NCI-H1105 (cell line): Measurements from ENCODE around the gene KCTD14.
"Not testable (repeated sequence)": the region's sequence is repeated elsewhere in the genome, so short reads cannot be mapped to it uniquely, and the experiment has no call there.

Experiments used
- DNase-seq: peaks from one replicate; lab custom pipeline; 2025; lab: John Stamatoyannopoulos, UW

The KCTD14 gene, protein sequence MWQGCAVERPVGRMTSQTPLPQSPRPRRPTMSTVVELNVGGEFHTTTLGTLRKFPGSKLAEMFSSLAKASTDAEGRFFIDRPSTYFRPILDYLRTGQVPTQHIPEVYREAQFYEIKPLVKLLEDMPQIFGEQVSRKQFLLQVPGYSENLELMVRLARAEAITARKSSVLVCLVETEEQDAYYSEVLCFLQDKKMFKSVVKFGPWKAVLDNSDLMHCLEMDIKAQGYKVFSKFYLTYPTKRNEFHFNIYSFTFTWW

GRCh38 chr11:78022397-78023396 lies at the start of gene KCTD14:
KCTD14 (minus strand) TSS chr11:78023276; CDS start chr11:78023249, 27 bp downstream.
- peak; percentile 34 for DNase-seq

DNA sequence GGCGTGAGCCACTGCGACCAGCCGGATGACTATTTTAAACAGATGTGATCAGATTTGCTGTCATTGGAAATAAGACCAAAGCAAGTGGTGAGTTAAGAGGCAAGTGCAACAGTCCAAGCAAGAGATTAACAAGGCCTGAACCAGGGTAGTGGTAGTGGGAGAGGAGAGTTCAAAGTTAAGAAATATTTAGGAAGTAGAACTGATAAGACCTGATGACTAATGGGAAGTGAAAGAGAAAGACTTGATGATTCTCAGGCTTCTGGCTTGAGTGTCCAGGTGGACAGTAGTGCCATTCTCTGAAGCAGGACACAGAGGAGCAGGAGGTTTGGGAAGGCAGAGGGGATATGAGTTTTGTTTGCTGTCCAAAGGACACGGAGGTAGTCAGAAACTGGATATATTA lies 49.4 kb upstream of the KCTD14 start:
- DNase-seq, result no peak

DNA sequence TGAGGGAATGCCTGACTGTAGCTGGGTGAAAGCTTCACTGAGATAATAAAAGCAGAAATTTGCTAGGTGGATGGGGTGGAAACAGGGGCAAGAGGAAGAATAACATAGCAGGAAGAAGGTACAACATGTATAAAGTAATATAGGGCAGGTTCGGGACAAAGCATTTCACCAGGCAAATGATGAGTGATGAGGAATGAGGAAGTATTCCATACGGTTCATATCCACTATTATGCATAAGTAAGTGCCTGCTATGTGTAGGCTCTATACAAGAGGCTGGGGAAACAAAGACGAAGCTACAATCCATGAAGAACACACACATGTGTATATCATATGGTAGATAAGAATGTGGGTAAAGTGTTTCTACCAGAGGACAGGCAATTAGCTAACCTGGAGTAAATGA lies 48.6 kb upstream of the KCTD14 start:
- DNase-seq, result no peak

- DNase-seq, result no peak
These were observed 47.5 kb upstream of the KCTD14 start for GRCh38 chr11:78070621-78071020.

- peak; percentile 83 for DNase-seq
These were observed 46.4 kb upstream of the KCTD14 start for GRCh38 chr11:78069465-78069864.

- DNase-seq, result no peak
These were observed 44.6 kb upstream of the KCTD14 start for GRCh38 chr11:78067704-78068103.

DNA sequence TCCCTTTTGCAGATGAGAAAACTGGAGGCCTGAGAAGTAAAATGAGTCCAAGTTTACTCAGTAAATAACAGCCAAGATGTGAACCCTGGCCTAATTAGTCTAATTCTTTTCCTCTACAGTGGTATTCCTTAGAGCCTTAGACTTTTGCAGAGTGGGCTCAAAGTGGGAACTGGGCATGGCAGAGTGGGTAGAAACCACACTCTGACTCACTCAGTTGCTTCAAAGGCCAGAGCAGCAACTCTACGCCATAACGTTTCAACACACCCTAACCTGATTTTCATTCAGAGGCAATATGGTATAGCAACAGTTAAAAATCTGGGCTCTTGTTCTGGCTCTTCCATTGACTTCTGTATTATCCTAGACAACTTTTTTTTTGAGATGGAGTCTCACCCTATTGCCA lies 43.4 kb upstream of the KCTD14 start:
- no peak for DNase-seq

- DNase-seq, result no peak
These were observed 42.1 kb upstream of the KCTD14 start for GRCh38 chr11:78065203-78065602.

- no peak for DNase-seq
These were observed 40.5 kb upstream of the KCTD14 start, which contains the start of gene THRSP for GRCh38 chr11:78063440-78064181. THRSP (plus strand) TSS chr11:78063861; CDS start chr11:78063882, 21 bp downstream.

DNA sequence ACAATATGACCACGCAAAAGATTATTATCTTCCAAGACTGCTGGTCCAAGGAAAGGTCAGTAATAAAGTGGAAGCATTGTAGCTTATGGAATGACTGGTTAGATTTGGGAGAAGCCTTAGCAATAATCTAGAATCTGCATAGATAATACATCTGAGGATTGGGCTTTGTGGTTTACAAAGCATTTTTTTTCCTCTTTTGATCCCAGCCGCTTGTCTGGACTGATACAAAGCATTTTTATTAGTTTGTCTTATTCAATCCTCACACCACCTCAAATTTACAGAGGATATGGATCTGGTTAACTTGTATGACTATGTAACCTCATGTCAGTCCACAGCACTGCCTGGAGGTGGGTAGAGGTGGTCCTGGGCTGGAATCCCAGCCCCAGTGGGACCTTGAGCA lies 39.6 kb upstream of the KCTD14 start:
- DNase-seq, result no peak

- no peak for DNase-seq
These were observed 38.8 kb upstream of the KCTD14 start for GRCh38 chr11:78061921-78062311.

- no peak for DNase-seq
These were observed 38.2 kb upstream of the KCTD14 start for GRCh38 chr11:78061088-78061920.

DNA sequence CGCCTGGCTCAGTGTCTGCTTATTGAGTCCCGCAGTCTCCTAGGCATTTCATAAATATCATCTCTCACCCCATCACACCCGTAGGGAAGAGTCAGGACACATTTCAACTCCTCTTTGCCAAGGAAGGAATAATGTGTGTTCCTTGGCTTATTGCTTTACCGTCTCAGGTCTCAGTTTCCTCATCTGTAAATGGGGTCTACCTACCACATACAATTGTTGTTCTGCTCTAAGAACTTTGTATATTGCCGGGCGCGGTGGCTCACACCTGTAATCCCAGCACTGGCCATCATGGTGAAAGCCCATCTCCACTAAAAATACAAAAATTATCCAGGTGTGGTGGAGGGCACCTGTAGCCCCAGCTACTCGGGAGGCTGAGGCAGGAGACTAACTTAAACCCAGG lies 37.5 kb upstream of the KCTD14 start:
- no peak for DNase-seq

- not testable (repeated sequence) for DNase-seq
These were observed 36.8 kb upstream of the KCTD14 start for GRCh38 chr11:78059749-78060328.

DNA sequence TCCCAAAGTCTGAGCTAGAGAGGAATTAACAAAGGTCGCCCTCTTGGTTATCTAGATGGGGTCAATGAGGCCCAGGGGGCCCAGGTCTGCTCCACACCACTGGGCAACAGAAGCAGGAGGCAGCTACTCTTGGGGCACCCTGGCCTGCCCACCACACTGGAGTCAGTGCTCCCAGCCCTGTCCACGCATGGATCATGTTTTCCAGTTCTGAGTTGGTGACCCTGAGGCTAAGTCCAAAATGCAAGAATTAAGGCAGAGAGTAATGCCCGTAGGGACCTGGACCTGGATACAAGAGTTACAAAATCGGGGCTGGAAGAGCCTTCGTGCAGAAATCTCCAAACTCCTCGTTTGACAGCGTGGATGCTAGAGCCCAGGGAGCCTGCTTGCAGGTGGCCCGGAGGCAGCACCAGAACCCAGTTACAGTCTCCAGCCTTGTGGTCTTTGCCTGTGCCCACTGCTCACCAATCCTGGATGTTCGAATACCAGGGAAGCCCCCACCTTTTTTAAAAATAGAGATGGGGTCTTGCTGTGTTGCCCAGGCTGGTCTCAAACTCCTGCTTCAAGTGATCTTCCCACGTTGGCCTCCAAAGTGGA lies 34.5 kb upstream of the KCTD14 start:
- DNase-seq, result no peak

DNA sequence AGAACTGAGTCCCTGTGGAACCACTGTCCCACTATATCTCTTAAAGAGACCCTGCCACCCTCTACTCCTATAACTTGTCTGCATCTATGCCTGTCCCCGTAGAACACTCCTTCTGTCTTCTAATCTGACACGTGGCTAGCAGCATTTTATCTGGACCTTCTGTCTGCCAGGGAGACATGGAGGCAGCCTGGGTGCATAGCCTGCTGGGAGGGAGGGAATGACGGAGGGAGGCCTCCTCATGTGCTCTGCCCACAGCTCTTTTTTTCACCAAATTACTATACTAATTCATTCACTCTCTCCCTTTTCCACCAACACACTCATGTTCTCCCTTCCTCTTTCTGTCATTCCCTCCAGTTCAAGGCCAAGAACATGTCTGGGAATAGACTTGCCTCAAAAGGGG lies 33.0 kb upstream of the KCTD14 start:
- DNase-seq, result no peak

- DNase-seq, result no peak
These were observed 31.9 kb upstream of the KCTD14 start for GRCh38 chr11:78054971-78055370.

GRCh38 chr11:78050964-78051831 lies 28.1 kb upstream of the KCTD14 start:
- DNase-seq, result no peak

- DNase-seq, result no peak
These were observed 26.3 kb upstream of the KCTD14 start for GRCh38 chr11:78049348-78049747.

DNA sequence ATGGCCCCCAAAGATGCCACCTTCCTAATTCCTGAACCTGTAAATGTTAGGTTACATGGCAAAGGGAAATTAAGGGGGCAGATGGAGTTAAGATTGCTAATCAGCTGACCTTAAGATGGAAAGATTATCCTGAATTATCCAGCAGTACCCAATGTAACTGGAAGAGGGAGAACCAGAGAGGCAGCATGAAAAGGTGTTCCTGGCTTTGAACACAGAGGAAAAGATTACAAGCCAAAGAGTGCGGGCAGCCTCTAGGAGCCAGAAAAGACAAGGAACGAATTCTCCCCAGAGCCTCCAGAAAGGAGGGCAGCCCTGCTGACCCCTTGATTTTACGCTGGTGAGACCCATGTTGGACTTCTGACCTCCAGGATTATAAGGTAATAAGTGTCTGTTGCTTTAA lies 25.5 kb upstream of the KCTD14 start:
- no peak for DNase-seq
